ENCODE results near the gene TMEM138.

Gene TMEM138

DNA sequence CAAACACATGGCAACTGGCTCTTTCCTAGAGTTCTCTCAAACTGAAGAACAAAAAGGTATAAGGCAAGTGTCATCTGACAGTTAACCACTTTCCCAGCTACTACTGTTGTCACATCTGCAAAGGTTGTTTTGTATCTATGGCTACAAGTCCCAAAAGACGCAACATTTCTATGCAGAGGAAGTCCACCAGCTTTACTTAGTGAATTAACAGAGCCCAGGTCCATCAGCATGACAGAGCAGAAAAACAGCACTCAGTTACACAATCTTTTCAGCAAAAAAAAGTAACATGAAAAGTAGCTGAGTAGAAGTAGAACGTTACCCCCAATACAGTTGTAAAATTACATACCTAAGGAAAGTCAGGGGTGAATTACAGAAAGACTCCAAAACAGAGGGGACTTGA is 55.5 kb downstream of the TMEM138 start:
- Histone ChIP-seq H3F3A (ENCODE audit: low read depth) (no peaks in the 10 kb centered on the region), H3K9me3 (ENCODE audit: insufficient read depth, low read depth, low read length) (no peaks in the 10 kb centered on the region), H2AFZ (ENCODE audit: low read length) (no peak overlapping the region), H4K20me1 (ENCODE audit: insufficient read depth, low read length, poor library complexity, severe bottlenecking) (peaks cover 45% of the 10 kb centered on the region), H3K27me3 (ENCODE audit: insufficient read depth, low read length, poor library complexity, severe bottlenecking) (no peaks in the 10 kb centered on the region), H3K9me2 (replicated peaks; ENCODE audit: low read depth, low read length) (no peaks in the 10 kb centered on the region), H3K4me2 (ENCODE audit: low read depth, low read length, poor library complexity, severe bottlenecking) (peak overlapping the region; percentile 29), H3K36me3 (ENCODE audit: insufficient read depth, low read length) (peaks cover 89% of the 10 kb centered on the region), H3K4me1 (ENCODE audit: insufficient read depth, low read length, poor library complexity, severe bottlenecking) (peaks cover 13% of the 10 kb centered on the region), H3K9ac (ENCODE audit: low read depth, low read length, poor library complexity, severe bottlenecking) (no peak overlapping the region), H3K79me2 (ENCODE audit: insufficient read depth, low read length) (peaks cover 59% of the 10 kb centered on the region), H3K4me3 (ENCODE audit: low read length, poor library complexity, severe bottlenecking) (no peak overlapping the region)
- TF ChIP-seq, protein P1, sequence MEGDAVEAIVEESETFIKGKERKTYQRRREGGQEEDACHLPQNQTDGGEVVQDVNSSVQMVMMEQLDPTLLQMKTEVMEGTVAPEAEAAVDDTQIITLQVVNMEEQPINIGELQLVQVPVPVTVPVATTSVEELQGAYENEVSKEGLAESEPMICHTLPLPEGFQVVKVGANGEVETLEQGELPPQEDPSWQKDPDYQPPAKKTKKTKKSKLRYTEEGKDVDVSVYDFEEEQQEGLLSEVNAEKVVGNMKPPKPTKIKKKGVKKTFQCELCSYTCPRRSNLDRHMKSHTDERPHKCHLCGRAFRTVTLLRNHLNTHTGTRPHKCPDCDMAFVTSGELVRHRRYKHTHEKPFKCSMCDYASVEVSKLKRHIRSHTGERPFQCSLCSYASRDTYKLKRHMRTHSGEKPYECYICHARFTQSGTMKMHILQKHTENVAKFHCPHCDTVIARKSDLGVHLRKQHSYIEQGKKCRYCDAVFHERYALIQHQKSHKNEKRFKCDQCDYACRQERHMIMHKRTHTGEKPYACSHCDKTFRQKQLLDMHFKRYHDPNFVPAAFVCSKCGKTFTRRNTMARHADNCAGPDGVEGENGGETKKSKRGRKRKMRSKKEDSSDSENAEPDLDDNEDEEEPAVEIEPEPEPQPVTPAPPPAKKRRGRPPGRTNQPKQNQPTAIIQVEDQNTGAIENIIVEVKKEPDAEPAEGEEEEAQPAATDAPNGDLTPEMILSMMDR (conservative IDR thresholded peaks at IDR 0.05; ENCODE audit: low read length), result no peak
- no peak for TF ChIP-seq EZH2phosphoT487 (IDR thresholded peaks at IDR 0.05; ENCODE audit: borderline replicate concordance)

DNA sequence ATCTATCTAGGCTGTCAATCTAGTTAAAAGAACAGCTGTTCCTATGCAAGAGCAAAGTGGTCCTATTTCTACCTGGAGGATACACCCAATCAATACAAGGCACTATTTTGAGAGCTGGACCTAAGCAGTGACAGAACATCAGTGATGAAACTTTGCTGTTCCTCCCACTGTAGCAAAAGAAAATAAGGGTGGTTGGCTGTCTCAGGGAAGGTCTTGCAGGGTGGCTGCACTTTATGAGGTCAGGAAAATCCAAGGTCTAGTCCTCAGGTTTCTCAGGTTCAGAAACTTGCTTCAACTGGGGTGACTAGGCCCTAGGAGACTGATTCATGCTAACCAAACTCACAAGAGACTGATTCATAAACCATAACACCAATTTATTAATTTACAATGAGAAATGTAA is 56.0 kb downstream of the TMEM138 start:
- no peaks in the 10 kb centered on the region for H3K9me2 ChIP-seq (replicated peaks; ENCODE audit: low read depth, low read length)
- H3K9me3 ChIP-seq (ENCODE audit: insufficient read depth, low read depth, low read length), result no peaks in the 10 kb centered on the region
- peaks cover 63% of the 10 kb centered on the region for H3K79me2 ChIP-seq (ENCODE audit: insufficient read depth, low read length)
- no peak overlapping the region for H3K4me3 ChIP-seq (ENCODE audit: low read length, poor library complexity, severe bottlenecking)
- peaks cover 86% of the 10 kb centered on the region for H3K36me3 ChIP-seq (ENCODE audit: insufficient read depth, low read length)
- peak overlapping the region; percentile 29 for H3K4me2 ChIP-seq (ENCODE audit: low read depth, low read length, poor library complexity, severe bottlenecking)
- peaks cover 46% of the 10 kb centered on the region for H4K20me1 ChIP-seq (ENCODE audit: insufficient read depth, low read length, poor library complexity, severe bottlenecking)
- no peak overlapping the region for H3K9ac ChIP-seq (ENCODE audit: low read depth, low read length, poor library complexity, severe bottlenecking)
- H3K27me3 ChIP-seq (ENCODE audit: insufficient read depth, low read length, poor library complexity, severe bottlenecking), result no peaks in the 10 kb centered on the region
- H3K4me1 ChIP-seq (ENCODE audit: insufficient read depth, low read length, poor library complexity, severe bottlenecking), result peaks cover 15% of the 10 kb centered on the region
- H2AFZ ChIP-seq (ENCODE audit: low read length), result no peak overlapping the region
- TF ChIP-seq EZH2phosphoT487 (IDR thresholded peaks at IDR 0.05; ENCODE audit: borderline replicate concordance), result no peak
- TF ChIP-seq, protein P1 (conservative IDR thresholded peaks at IDR 0.05; ENCODE audit: low read length), result no peak
- H3F3A ChIP-seq (ENCODE audit: low read depth), result no peaks in the 10 kb centered on the region

All from Loucy (cell line).